A549 (cell line): ENCODE measurements around the gene STAU1. TPM values are rescaled to one million over a fixed set of nuclear protein-coding genes. Genes with fewer than 3 reads are reported as not detected.

Experiments
- ATAC-seq, 2 experiments: fragments of 200-7000 bp in 1 of 2; fragments of >200 bp in 1 of 2; cut with Nextera tagmentation in 1 of 2; cut with Tn5 transposase in 1 of 2; 3 replicates each; pipeline versions ENCODE4 v1.8.0 to v1.9.1; 2018 to 2020; ENCODE audit warnings: mild to moderate bottlenecking in 1 of 2, moderate library complexity in 1 of 2
- CTCF ChIA-PET: fragments of 300-600 bp; sonication (Branson Sonifier 250); formaldehyde crosslinking; extraction: SDS; loops from one replicate; lab custom pipeline; 2021; ENCODE audit warnings: antibody characterized with exemption, inconsistent platforms; lab: Yijun Ruan, JAX
- POLR2A ChIA-PET: fragments of 350-600 bp; formaldehyde crosslinking; extraction: SDS; loops from one replicate; lab custom pipeline; 2021; ENCODE audit warnings: antibody characterized with exemption, inconsistent platforms; lab: Yijun Ruan, JAX
- DNase-seq, 2 experiments: peaks; one replicate each; pipeline versions ENCODE4 v3.0.0 to v3.0.0-alpha.2; 2011 to 2016; ENCODE audit warnings: low read depth in 1 of 2, low spot score in 1 of 2
- FAIRE-seq: peaks from 2 replicates; lab custom pipeline; 2011; peaks lifted over from hg19 to GRCh38; lab: Jason Lieb, UNC
- H3K27ac ChIP-seq, 2 experiments: fragments of >200 bp; sonication (Bioruptor Twin); formaldehyde crosslinking; 3 replicates each; pipeline ENCODE4 v1.5.1; 2016 to 2017
- H3K4me1 ChIP-seq: fragments of >200 bp; sonication (Bioruptor Twin); formaldehyde crosslinking; 3 replicates; pipeline ENCODE4 v1.6.1; 2016
- H3K4me2 ChIP-seq: fragments of >200 bp; sonication (Bioruptor Twin); formaldehyde crosslinking; 3 replicates; pipeline ENCODE4 v1.6.1; 2016
- H3K4me3 ChIP-seq: fragments of >200 bp; sonication (Bioruptor Twin); formaldehyde crosslinking; 3 replicates; pipeline ENCODE4 v1.5.1; 2016
- H3K9me3 ChIP-seq: fragments of >200 bp; sonication (Bioruptor Twin); formaldehyde crosslinking; 3 replicates; pipeline ENCODE4 v1.6.1; 2016
- E2F6 ChIP-seq: IDR thresholded peaks from 2 replicates; pipeline ENCODE4 v1.6.1; 2012; ENCODE audit warnings: low read depth, borderline replicate concordance
- ELK1 ChIP-seq: fragments of 150-350 bp; IDR thresholded peaks from 2 replicates; pipeline ENCODE4 v1.6.1; 2014; ENCODE audit warnings: low read depth, mild to moderate bottlenecking, low read length
- EP300 ChIP-seq, 2 experiments: fragments of >200 bp; sonication (Bioruptor Twin); formaldehyde crosslinking; IDR thresholded peaks; 2 replicates in 1 of 2; 3 replicates in 1 of 2; pipeline ENCODE4 v1.6.1; 2016 to 2017
- FOXS1 ChIP-seq: fragments of 250-450 bp; sonication (Bioruptor Pico); IDR thresholded peaks from 2 replicates; pipeline ENCODE4 v1.5.0; 2020; ENCODE audit warnings: mild to moderate bottlenecking, moderate library complexity
- GATA3 ChIP-seq: IDR thresholded peaks from 2 replicates; pipeline ENCODE4 v1.6.1; 2012; ENCODE audit warnings: borderline replicate concordance
- HDAC2 ChIP-seq: fragments of 200-600 bp; sonication (generic); IDR thresholded peaks from 2 replicates; pipeline ENCODE4 v1.6.1; 2016
- HES2 ChIP-seq: fragments of >200 bp; sonication (Bioruptor Twin); formaldehyde crosslinking; IDR thresholded peaks from 2 replicates; pipeline ENCODE4 v1.6.1; 2016
- HEYL ChIP-seq: fragments of 250-450 bp; sonication (Bioruptor Pico); IDR thresholded peaks from 2 replicates; pipeline ENCODE4 v1.8.0; 2021; ENCODE audit warnings: mild to moderate bottlenecking, moderate library complexity
- HOXA7 ChIP-seq: fragments of 250-450 bp; sonication (Bioruptor Pico); IDR thresholded peaks from 2 replicates; pipeline ENCODE4 v1.5.0; 2020; ENCODE audit warnings: mild to moderate bottlenecking, moderate library complexity
- MAFK ChIP-seq: fragments of 450-650 bp; IDR thresholded peaks from 2 replicates; pipeline ENCODE4 v1.6.1; 2014; ENCODE audit not compliant: partially characterized antibody
- MYC ChIP-seq: IDR thresholded peaks from 2 replicates; pipeline ENCODE4 v1.6.1; 2012; ENCODE audit warnings: mild to moderate bottlenecking, inconsistent platforms, low read length, improper control_type of control experiment, borderline replicate concordance
- RAD21 ChIP-seq, 2 experiments: fragments of >200 bp in 1 of 2; sonication (Bioruptor Twin) in 1 of 2; formaldehyde crosslinking in 1 of 2; IDR thresholded peaks in 1 of 2; conservative IDR thresholded peaks in 1 of 2; 2 replicates in 1 of 2; 3 replicates in 1 of 2; pipeline ENCODE4 v1.6.1; 2012 to 2018; ENCODE audit warnings: inconsistent platforms in 1 of 2
- RARB ChIP-seq: fragments of 250-450 bp; sonication (Bioruptor Pico); IDR thresholded peaks from 2 replicates; pipeline ENCODE4 v1.8.0; 2021; ENCODE audit warnings: mild to moderate bottlenecking, moderate library complexity
- RCOR1 ChIP-seq: fragments of 150-350 bp; IDR thresholded peaks from 2 replicates; pipeline ENCODE4 v1.6.1; 2014; ENCODE audit warnings: antibody characterized with exemption, low read length, low read depth
- REST ChIP-seq: fragments of 200-600 bp; sonication (generic); IDR thresholded peaks from 2 replicates; pipeline ENCODE4 v1.6.1; 2016; ENCODE audit warnings: antibody characterized with exemption, mild to moderate bottlenecking, moderate library complexity
- SREBF2 ChIP-seq: fragments of 450-650 bp; IDR thresholded peaks from 2 replicates; pipeline ENCODE4 v1.6.1; 2014; ENCODE audit warnings: mild to moderate bottlenecking, moderate library complexity
- USF2 ChIP-seq: fragments of 450-650 bp; IDR thresholded peaks from 2 replicates; pipeline ENCODE4 v1.6.1; 2014; ENCODE audit warnings: antibody characterized with exemption
- WGBS: methylation state at CpG from one replicate; pipeline ENCODE4 v1.1.6; 2017; ENCODE audit errors: missing lambda C conversion rate; 5-methylcytosine and 5-hydroxymethylcytosine counted together
- polyA plus RNA-seq, 4 experiments: library from polyadenylated mRNA; depleted of rRNA in 3 of 4; stranded (reverse); fragments of >200 nt; fragmentation: RNase III in 1 of 4; extraction: RNeasy Plus Mini Kit Qiagen cat#74134 plus additional on column Dnase treatment in 1 of 4; gene quantifications; 2 replicates in 3 of 4; 3 replicates in 1 of 4; pipeline ENCODE4 v1.2.3, GENCODE V29; 2011 to 2017

Gene STAU1
- polyA plus RNA-seq, 2 of the 4 experiments (the other 2 are of a cell fraction) = 64.0 to 74.7 TPM

- POLR2A ChIA-PET = interaction anchor here (1.0 to 2.6 kb wide), 3 partner anchors 8 to 141 kb away, joined by 4 to 12 read pairs (median 4); partner anchors contain the start of gene DDX27
- CTCF ChIA-PET = interaction anchor here (0.8 to 2.2 kb wide), 3 partner anchors 9 to 54 kb away, joined by 5 to 10 read pairs (median 9); no protein-coding TSS in a partner anchor
- peak; percentile 17 to 37; a peak in 5 of 6 replicates for ATAC-seq
These were observed 744 bp downstream of the STAU1 start for GRCh38 chr20:49187330-49187850.

GRCh38 chr20:49186535-49187329 lies 1.4 kb downstream of the STAU1 start:
- peak overlapping the region; percentile 85 for H3K4me2 ChIP-seq
- peak; percentile 26 to 30; a peak in 5 of 6 replicates for ATAC-seq
- WGBS = 3% methylated on average over 19 of the region's 19 CpGs
- H3K4me1 ChIP-seq = peaks cover 40% of the 10 kb centered on the region
- FAIRE-seq = no peak
- DNase-seq = peak; percentile 44 to 52
- H3K4me3 ChIP-seq = peak overlapping the region; percentile 93
- peak overlapping the region; percentile 98 to 99 for H3K27ac ChIP-seq
- TF ChIP-seq HES2 (no peak), ELK1 (no peak), RCOR1 (no peak), HEYL (CRISPR knock-in tag) (no peak)
- ChIA-PET CTCF (interaction anchor here (0.8 to 2.2 kb wide), 3 partner anchors 10 to 53 kb away, joined by 5 to 10 read pairs (median 9); no protein-coding TSS in a partner anchor), POLR2A (interaction anchor here (1.5 to 2.6 kb wide), 2 partner anchors 32 to 140 kb away, joined by 4 to 12 read pairs; partner anchors contain the start of gene DDX27)
- no peaks in the 10 kb centered on the region for H3K9me3 ChIP-seq

More at GRCh38 chr20:49187330-49187850, 744 bp downstream of the STAU1 start:
- FAIRE-seq = no peak
- Histone ChIP-seq H3K4me2 (peak overlapping the region; percentile 85), H3K27ac (peak overlapping the region; percentile 98 to 99), H3K4me3 (peak overlapping the region; percentile 93), H3K9me3 (no peaks in the 10 kb centered on the region), H3K4me1 (peaks cover 36% of the 10 kb centered on the region)
- DNase-seq = no peak
- 2% methylated on average over 19 of the region's 29 CpGs for WGBS
- no peak for TF ChIP-seq MYC
- TF ChIP-seq HES2 = no peak
- TF ChIP-seq RARB (CRISPR knock-in tag) = no peak
- TF ChIP-seq HDAC2 = no peak
- no peak for TF ChIP-seq MAFK
- no peak for TF ChIP-seq SREBF2
- TF ChIP-seq E2F6 = no peak
- TF ChIP-seq GATA3 = no peak
- no peak for TF ChIP-seq HEYL (CRISPR knock-in tag)
- no peak for TF ChIP-seq RAD21 (conservative IDR thresholded peaks at IDR 0.05 in 1 of 2, IDR thresholded peaks at IDR 0.05 in 1 of 2)
- no peak for TF ChIP-seq REST
- TF ChIP-seq USF2 = no peak
- no peak for TF ChIP-seq FOXS1 (CRISPR knock-in tag)
- no peak for TF ChIP-seq HOXA7 (CRISPR knock-in tag)
- no peak for TF ChIP-seq EP300 (IDR thresholded peaks at IDR 0.05)
